Colonic mucosa (tissue), 4 donors: ENCODE results near the gene GLT6D1. TPM values are rescaled to one million over a fixed set of nuclear protein-coding genes. Genes with fewer than 3 reads are reported as not detected.

ENCODE experiments used
- DNase-seq: peaks from one replicate; pipeline ENCODE4 v3.0.0-alpha.2; 2020
- H3K27ac ChIP-seq: fragments of 200-600 bp; one replicate; pipeline ENCODE4 v1.8.0; 2021
- H3K27me3 ChIP-seq: fragments of 200-600 bp; one replicate; pipeline ENCODE4 v1.8.0; 2021
- H3K36me3 ChIP-seq: fragments of 200-600 bp; one replicate; pipeline ENCODE4 v1.8.0; 2021
- H3K4me1 ChIP-seq: fragments of 200-600 bp; one replicate; pipeline ENCODE4 v1.8.0; 2021; ENCODE audit warnings: mild to moderate bottlenecking
- H3K4me3 ChIP-seq: fragments of 200-600 bp; one replicate; pipeline ENCODE4 v1.8.0; 2021
- H3K9ac ChIP-seq, 2 donors: one replicate each; pipeline ENCODE4 v1.7.0; 2013; ENCODE audit warnings: control low read depth in 2 of 2, low read depth in 2 of 2, low read length in 2 of 2
- H3K9me3 ChIP-seq: fragments of 200-600 bp; one replicate; pipeline ENCODE4 v1.8.0; 2021
- CTCF ChIP-seq: fragments of 200-600 bp; IDR thresholded peaks from one replicate; pipeline ENCODE4 v1.8.0; 2022; ENCODE audit warnings: antibody characterized with exemption, mild to moderate bottlenecking
- intact Hi-C: fragments of 100-400 bp; cut with DNase I; formaldehyde crosslinking; loops from one replicate; pipeline ENCODE4 v1.14.1; 2022
- total RNA-seq, 2 donors: library from RNA; stranded (reverse); fragmentation: NEBNext Ultra II Directional in 1 of 2; extraction: Animal tissue kit (Norgen Biotek cat#: 25700) in 1 of 2; gene quantifications; one replicate each; pipeline ENCODE4 v1.2.1, GENCODE V29; 2021
- donor health status: healthy.
- donor health status: DM: no; HTN: no; CAD: no.
- donor health status: DM: no; HTN: no; CAD: no.

GLT6D1 gene
- total RNA-seq, 2 donors from 2014 or later: not detected

- intact Hi-C loops: no loop called here
- Histone ChIP-seq H3K9me3 (no peaks in the 10 kb centered on the region), H3K9ac (no peak overlapping the region), H3K36me3 (no peaks in the 10 kb centered on the region), H3K4me1 (no peaks in the 10 kb centered on the region), H3K4me3 (no peak overlapping the region), H3K27ac (no peak overlapping the region), H3K27me3 (no peaks in the 10 kb centered on the region)
- no peak for DNase-seq
- no peak for TF ChIP-seq CTCF
Observed at GRCh38 chr9:135579356-135579755, 60.0 kb downstream of the GLT6D1 start.

- DNase-seq: no peak
- no peaks in the 10 kb centered on the region for H3K9me3 ChIP-seq
- H3K4me1 ChIP-seq: no peaks in the 10 kb centered on the region
- H3K9ac ChIP-seq: no peak overlapping the region
- TF ChIP-seq CTCF: no peak
- H3K27me3 ChIP-seq: no peaks in the 10 kb centered on the region
- intact Hi-C loops: no loop called here
- no peaks in the 10 kb centered on the region for H3K36me3 ChIP-seq
- no peak overlapping the region for H3K4me3 ChIP-seq
- no peak overlapping the region for H3K27ac ChIP-seq
Observed at GRCh38 chr9:135577256-135577655, 62.1 kb downstream of the GLT6D1 start.

GRCh38 chr9:135575995-135576631 lies 63.2 kb downstream of the GLT6D1 start:
- H3K27me3 ChIP-seq: no peaks in the 10 kb centered on the region
- intact Hi-C loops: no loop called here
- H3K4me1 ChIP-seq: no peaks in the 10 kb centered on the region
- no peaks in the 10 kb centered on the region for H3K9me3 ChIP-seq
- no peak for DNase-seq
- no peaks in the 10 kb centered on the region for H3K36me3 ChIP-seq
- TF ChIP-seq CTCF: no peak
- H3K27ac ChIP-seq: no peak overlapping the region
- H3K4me3 ChIP-seq: no peak overlapping the region
- H3K9ac ChIP-seq: no peak overlapping the region

GRCh38 chr9:135574943-135575342 lies 64.4 kb downstream of the GLT6D1 start:
- no peaks in the 10 kb centered on the region for H3K9me3 ChIP-seq
- TF ChIP-seq CTCF: no peak
- H3K4me3 ChIP-seq: no peak overlapping the region
- H3K27me3 ChIP-seq: no peaks in the 10 kb centered on the region
- H3K4me1 ChIP-seq: no peaks in the 10 kb centered on the region
- no peak overlapping the region for H3K27ac ChIP-seq
- no peak for DNase-seq
- intact Hi-C loops: no loop called here
- no peak overlapping the region for H3K9ac ChIP-seq
- no peaks in the 10 kb centered on the region for H3K36me3 ChIP-seq

GRCh38 chr9:135574331-135574730 lies 65.0 kb downstream of the GLT6D1 start:
- H3K9me3 ChIP-seq: no peaks in the 10 kb centered on the region
- H3K27ac ChIP-seq: no peak overlapping the region
- no peaks in the 10 kb centered on the region for H3K4me1 ChIP-seq
- TF ChIP-seq CTCF: no peak
- intact Hi-C loops: no loop called here
- no peak for DNase-seq
- no peaks in the 10 kb centered on the region for H3K27me3 ChIP-seq
- H3K4me3 ChIP-seq: no peak overlapping the region
- H3K9ac ChIP-seq: no peak overlapping the region
- no peaks in the 10 kb centered on the region for H3K36me3 ChIP-seq

Other genes starting within 250 kb of the GLT6D1 start
- 10 to 100 TPM; 18.9 to 19.7 TPM for gene PPP1R26, start 159.8 kb downstream of the GLT6D1 start, total RNA-seq
- 10 to 100 TPM; 35.9 to 61.1 TPM for gene MRPS2, start 138.9 kb downstream of the GLT6D1 start, total RNA-seq
- not detected for gene LCN1, start 118.1 kb downstream of the GLT6D1 start, total RNA-seq
- not detected for gene OBP2A, start 93.4 kb downstream of the GLT6D1 start, total RNA-seq
- gene PAEP, start 77.8 kb downstream of the GLT6D1 start, total RNA-seq: not detected
- not detected for gene LCN9, start 23.8 kb upstream of the GLT6D1 start, total RNA-seq
- not detected for gene SOHLH1, start 59.9 kb upstream of the GLT6D1 start, total RNA-seq
- under 1 TPM in 1 of 2 donors, not detected in 1; 0.08 TPM for gene KCNT1, start 62.6 kb upstream of the GLT6D1 start, total RNA-seq